NCI-H526 (cell line): ENCODE data around the gene ARHGAP1.

ENCODE experiments used
- DNase-seq, 2 experiments: peaks; one replicate each; lab custom pipeline; 2025; lab: John Stamatoyannopoulos, UW

Gene ARHGAP1

DNA sequence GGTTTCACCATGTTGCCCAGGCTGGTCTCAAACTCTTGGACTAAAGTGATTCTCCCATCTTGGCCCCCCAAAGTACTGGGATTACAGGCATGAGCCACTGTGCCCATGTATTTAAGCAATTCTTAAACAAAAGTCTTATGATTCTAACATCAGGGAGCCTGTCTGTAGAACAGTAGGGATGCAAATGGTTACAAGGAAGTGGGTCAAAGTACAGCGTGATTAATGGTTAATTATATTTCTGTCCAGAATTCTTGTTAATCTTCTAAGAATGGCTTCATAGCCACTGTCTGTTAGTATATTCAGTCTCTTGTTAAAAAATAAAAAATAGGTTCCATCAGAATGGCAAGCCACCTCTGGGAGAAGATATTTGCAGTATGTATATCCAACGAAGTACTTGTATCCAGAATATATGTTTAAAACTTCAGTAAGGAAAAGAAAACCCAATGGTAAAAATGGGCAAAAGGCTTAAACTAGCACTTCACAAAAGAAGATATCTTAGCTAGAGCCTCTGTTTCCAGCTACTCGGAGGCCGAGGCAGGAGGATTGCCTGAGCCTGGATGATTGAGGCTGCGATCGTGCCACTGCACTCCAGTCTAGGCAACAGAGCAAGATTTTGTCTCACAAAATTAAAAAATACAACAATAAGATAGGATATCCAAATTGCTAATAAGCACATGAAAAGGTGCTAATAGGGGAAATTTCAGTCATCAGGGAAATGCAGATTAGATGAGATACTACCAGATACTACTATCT is 60.2 kb downstream of the ARHGAP1 start:
- DNase-seq: no peak

DNA sequence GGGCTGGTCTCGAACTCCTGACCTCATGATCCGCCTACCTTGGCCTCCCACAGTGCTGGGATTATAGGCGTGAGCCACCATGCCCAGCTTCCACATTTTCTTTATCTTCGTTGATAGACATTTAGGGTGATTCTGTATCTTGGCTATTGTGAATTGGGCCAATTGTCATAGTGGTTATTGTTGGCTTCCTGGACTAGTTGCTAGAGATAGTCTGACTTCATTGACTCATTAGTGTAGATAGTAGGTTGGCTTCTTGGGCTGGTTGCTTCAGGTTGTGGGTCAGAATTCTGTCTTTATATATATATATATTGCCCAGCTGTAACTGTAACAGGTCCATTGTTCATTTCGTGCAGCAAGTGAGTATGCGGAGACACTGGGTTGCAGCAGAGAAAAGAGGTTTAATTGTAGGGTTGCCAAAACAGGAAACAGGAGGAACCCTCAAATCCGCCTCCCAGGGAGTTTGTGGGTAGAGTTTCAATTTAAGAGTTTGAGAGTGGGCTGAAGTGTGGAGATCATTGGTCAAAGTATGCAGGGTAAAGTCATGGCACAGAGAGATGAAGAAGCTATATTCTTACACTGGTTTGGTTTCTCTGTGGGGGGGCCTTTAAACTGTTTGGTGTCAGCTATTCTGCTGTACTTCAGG is 61.1 kb downstream of the ARHGAP1 start:
- no peak for DNase-seq

DNA sequence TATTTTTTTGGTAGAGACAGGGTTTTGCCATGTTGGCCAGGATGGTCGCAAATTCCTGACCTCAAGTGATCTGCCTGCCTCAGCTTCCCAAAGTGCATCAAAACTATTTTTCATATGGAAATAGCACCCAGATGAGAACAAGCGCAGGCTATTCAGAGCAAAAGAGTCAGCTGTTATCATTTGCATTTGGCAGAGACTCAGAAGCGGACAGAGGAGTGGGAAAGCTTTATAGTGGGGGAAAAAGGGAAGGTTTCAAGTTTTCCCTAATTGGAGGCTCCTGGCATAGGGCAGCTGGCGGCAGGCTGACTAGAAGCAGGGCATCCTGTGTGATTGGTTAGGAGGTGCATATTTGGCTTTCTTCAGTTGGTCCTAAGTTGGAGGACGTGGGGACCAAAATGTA is 62.9 kb downstream of the ARHGAP1 start:
- DNase-seq: peak; percentile 56 to 76

DNA sequence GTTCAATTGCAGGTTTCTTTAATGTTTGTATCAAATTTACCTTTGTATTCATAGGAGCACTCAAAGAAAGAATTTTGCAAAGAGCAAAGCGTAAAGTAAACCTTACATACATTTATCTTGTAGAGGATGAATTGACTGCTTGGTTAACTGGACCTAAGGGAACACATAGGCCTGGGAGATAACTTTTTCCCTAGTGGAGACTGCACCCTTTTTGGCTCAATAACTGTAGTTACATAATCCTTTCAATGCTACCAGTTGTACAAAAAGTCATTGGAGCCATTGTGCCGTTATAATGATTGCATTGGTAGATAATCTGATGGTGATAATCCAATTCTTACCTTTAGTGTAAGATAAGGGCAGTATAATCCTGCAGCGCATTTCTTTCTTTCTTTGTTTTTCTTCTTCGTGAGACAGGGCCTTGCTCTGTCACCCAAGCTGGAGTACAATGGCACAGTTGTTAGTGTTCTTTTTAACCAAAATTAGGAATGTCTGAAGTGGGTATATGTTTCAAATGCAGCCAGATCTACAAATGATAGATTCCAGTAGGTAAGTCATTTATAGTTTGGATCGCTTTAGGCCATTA is 64.8 kb downstream of the ARHGAP1 start:
- no peak for DNase-seq

DNA sequence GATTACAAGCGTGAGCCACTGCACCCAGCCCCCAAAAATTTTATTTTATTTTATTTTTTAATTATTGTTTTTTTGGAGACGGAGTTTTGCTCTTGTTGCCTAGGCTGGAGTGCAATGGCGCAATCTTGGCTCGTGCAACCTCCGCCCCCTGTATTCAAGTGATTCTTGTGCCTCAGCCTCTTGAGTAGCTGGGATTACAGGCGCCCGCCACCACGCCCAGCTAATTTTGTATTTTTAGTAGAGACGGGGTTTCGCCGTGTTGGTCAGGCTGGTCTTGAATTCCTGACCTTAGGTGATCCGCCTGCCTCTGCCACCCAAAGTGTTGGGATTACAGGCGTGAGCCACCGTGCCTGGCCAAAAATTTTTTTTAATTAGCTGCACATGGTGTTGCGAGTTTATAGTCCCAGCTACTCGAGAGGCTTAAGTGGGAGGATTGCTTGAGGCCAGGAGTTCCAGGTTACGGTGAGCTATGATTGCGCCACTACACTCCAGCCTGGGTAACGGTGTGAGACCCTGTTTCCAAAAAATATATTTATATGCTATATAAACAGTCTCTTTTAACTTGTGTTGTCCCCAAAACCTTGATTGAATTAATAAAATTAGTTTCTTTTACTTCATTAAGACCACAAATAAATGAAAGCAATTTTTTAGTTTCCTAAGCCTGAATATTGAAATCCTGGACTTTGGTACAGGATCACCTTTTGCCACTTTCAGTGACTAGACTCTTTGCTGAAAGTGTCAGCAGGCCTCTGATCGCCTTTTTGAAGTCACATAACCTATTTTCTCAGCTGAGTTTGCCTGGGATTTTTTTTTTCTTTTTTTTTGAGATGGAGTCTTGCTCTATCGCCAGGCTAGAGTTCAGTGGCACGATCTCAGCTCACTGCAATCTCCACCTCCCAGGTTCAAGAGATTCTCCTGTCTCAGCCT is 66.9 kb downstream of the ARHGAP1 start:
- DNase-seq: no peak

DNA sequence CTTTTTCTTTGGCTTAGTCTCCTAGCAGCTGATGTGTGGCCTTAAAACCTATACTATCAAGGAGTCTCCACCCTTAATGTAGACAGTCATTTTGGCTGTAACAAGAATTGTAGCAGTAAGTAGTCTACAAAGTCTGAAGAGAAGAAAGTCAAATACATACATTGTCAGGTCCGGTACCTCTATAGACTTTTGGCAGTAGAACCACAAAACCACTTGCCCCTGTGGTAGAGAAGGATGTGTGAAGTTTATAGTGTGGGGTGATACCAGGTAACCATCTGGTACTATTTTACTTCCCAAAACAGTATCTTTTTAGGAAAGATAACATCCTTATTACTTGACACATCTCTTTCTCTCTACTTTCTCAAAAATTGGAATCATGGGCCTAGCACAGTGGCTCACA is 67.9 kb downstream of the ARHGAP1 start:
- DNase-seq: no peak

DNA sequence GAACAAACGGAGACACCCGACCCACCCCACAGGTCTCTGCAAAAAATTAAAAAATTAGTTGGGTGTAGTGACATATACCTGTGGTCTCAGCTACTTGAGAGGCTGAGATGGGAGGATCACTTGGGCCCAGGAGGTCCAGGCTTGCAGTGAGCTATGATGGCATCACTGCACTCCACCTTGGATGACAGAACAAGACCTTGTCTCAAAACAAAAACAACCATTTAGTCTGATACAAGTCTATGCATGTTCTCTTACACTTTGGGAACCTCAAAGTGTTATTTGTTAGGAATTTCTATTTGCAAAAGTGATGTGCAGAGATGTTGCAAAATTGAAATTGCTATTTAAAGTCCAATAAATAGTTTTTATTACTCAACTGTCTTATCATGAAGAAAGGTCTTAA is 68.7 kb downstream of the ARHGAP1 start:
- DNase-seq: no peak

DNA sequence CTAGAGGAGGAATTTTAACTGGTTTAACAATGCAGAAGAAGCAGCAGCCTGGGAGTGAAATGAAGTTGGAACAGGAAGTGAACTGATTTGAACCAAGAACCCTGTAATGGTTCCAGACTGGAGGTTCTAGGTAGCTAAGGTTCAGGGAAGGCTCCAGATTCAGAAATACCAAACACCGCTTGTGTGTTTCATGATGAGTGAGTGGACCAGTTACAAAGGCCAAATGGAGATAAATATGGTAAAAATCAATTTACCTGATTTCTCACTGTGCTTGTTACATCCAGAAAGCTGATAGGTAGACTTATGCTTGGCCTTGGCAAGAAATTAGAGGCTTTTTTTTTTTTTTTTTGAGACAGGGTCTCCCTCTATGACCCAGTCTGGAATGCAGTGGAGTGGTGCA is 70.2 kb downstream of the ARHGAP1 start:
- no peak for DNase-seq

DNA sequence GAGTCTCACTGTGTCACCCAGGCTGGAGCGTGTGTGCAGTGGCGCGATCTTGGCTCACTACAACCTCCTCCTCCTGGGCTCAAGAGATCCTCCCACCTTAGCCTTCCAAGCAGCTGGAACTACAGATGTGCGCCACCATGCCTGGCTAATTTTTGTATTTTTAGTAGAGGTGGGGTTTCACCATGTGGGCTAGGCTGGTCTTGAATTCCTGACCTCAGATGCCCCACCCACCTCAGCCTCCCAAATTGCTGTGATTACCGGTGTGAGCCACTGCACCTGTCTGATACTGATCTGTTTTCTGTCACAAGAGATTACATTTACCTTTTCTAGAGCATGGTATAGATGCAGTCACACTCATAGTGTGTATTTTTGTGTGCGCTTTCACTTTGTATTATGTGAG is 71.5 kb downstream of the ARHGAP1 start:
- no peak for DNase-seq
